PC-3 (cell line): Measurements from ENCODE around the gene LGR4.

ENCODE experiments used
- EZH2 ChIP-seq: fragments of 300-600 bp; sonication (generic); IDR thresholded peaks from one replicate; pipeline ENCODE4 v1.6.1; 2017; ENCODE audit warnings: antibody characterized with exemption, mild to moderate bottlenecking, low read length; ENCODE audit not compliant: unreplicated experiment
- EZH2phosphoT487 ChIP-seq: fragments of 300-600 bp; sonication (generic); IDR thresholded peaks from 2 replicates; pipeline ENCODE4 v1.6.1; 2018; ENCODE audit warnings: mild to moderate bottlenecking, antibody characterized with exemption, low read length, borderline replicate concordance
- TF ChIP-seq, protein P1 (sequence below): fragments of 300-600 bp; sonication (generic); conservative IDR thresholded peaks from 2 replicates; pipeline ENCODE4 v1.5.1; 2017; ENCODE audit warnings: antibody characterized with exemption, low read depth, mild to moderate bottlenecking, low read length

DNA sequence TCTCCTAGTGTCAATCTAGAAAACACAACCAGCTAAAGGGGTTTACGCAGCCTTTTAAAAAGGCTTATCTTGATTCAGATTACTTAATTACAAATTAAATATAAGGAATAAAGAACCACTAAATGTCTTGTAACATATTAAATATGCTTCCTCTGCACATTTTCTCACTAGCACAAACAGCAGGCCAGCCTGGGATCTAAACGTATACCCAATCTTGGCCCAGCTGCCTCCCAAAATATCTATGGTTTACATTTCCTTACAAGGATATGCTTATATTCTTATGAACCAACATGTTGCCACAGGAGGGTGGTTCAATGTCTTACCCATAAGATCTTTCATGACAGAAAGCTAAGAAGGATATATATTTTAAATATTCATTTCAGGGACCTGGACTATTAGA, 7.7 kb downstream of the LGR4 start:
- TF ChIP-seq, protein P1, sequence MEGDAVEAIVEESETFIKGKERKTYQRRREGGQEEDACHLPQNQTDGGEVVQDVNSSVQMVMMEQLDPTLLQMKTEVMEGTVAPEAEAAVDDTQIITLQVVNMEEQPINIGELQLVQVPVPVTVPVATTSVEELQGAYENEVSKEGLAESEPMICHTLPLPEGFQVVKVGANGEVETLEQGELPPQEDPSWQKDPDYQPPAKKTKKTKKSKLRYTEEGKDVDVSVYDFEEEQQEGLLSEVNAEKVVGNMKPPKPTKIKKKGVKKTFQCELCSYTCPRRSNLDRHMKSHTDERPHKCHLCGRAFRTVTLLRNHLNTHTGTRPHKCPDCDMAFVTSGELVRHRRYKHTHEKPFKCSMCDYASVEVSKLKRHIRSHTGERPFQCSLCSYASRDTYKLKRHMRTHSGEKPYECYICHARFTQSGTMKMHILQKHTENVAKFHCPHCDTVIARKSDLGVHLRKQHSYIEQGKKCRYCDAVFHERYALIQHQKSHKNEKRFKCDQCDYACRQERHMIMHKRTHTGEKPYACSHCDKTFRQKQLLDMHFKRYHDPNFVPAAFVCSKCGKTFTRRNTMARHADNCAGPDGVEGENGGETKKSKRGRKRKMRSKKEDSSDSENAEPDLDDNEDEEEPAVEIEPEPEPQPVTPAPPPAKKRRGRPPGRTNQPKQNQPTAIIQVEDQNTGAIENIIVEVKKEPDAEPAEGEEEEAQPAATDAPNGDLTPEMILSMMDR: no peak
- TF ChIP-seq EZH2 (no peak), EZH2phosphoT487 (no peak)
